ENCODE data around the gene FOXG1. TPM values are rescaled to one million over a fixed set of nuclear protein-coding genes. Genes with fewer than 3 reads are reported as not detected.

Gene FOXG1
- total RNA-seq, 4 donors from 2014 or later = 0.38 TPM; not detected in 3

GRCh38 chr14:28779456-28779855 is 12.9 kb downstream of the FOXG1 start:
- Histone ChIP-seq H3K27me3 (peaks cover 0 to 100% (median 14%) of the 10 kb centered on the region in 4 donors), H3K4me1 (peaks cover 0 to 2% (median 0%) of the 10 kb centered on the region in 3 donors), H3K27ac (no peak overlapping the region), H3K4me3 (no peak overlapping the region), H3K36me3 (no peaks in the 10 kb centered on the region), H3K9me3 (no peaks in the 10 kb centered on the region)
- DNase-seq = no peak
- TF ChIP-seq POLR2A (IDR thresholded peaks at IDR 0.05) (no peak), CTCF (IDR thresholded peaks at IDR 0.05) (no peak)
- intact Hi-C loops (cut with DNase I) = no loop called here

- Histone ChIP-seq H3K9me3 (peaks cover 0 to 11% (median 0%) of the 10 kb centered on the region in 3 donors), H3K4me1 (peaks cover 7 to 12% (median 7%) of the 10 kb centered on the region in 3 donors), H3K4me3 (no peak overlapping the region), H3K27me3 (peaks cover 5 to 100% (median 15%) of the 10 kb centered on the region in 4 donors), H3K27ac (no peak overlapping the region), H3K36me3 (no peaks in the 10 kb centered on the region)
- DNase-seq = no peak
- intact Hi-C loops (cut with DNase I) = no loop called here
- TF ChIP-seq POLR2A (IDR thresholded peaks at IDR 0.05) (no peak), CTCF (IDR thresholded peaks at IDR 0.05) (no peak)
- 7 to 10% methylated on average over 6 of the region's 6 CpGs for WGBS, 2 donors
Observed at GRCh38 chr14:28780843-28781820, 14.5 kb downstream of the FOXG1 start.

- intact Hi-C loops (cut with DNase I) = no loop called here
- Histone ChIP-seq H3K4me1 (peaks cover 7 to 12% (median 7%) of the 10 kb centered on the region in 3 donors), H3K27ac (no peak overlapping the region), H3K36me3 (no peaks in the 10 kb centered on the region), H3K27me3 (peaks cover 5 to 99% (median 15%) of the 10 kb centered on the region in 4 donors), H3K4me3 (no peak overlapping the region), H3K9me3 (peaks cover 0 to 11% (median 0%) of the 10 kb centered on the region in 3 donors)
- 23 to 27% methylated on average over 2 of the region's 2 CpGs for WGBS, 2 donors
- no peak for DNase-seq
- no peak for TF ChIP-seq POLR2A (IDR thresholded peaks at IDR 0.05)
- TF ChIP-seq CTCF (IDR thresholded peaks at IDR 0.05) = no peak
Observed at GRCh38 chr14:28782301-28782700, 15.7 kb downstream of the FOXG1 start.

GRCh38 chr14:28783664-28784063 is 17.1 kb downstream of the FOXG1 start:
- Histone ChIP-seq H3K36me3 (no peaks in the 10 kb centered on the region), H3K9me3 (peaks cover 0 to 11% (median 0%) of the 10 kb centered on the region in 3 donors), H3K4me3 (no peak overlapping the region), H3K27ac (no peak overlapping the region), H3K4me1 (peaks cover 7 to 12% (median 7%) of the 10 kb centered on the region in 3 donors), H3K27me3 (peaks cover 5 to 88% (median 10%) of the 10 kb centered on the region in 4 donors)
- 11 to 23% methylated on average over 4 of the region's 4 CpGs for WGBS, 2 donors
- TF ChIP-seq CTCF (IDR thresholded peaks at IDR 0.05) (no peak), POLR2A (IDR thresholded peaks at IDR 0.05) (no peak)
- intact Hi-C loops (cut with DNase I) = no loop called here
- no peak for DNase-seq

All from esophagus squamous epithelium (tissue), 5 donors.